ENCODE data around the gene FAM193A.

The FAM193A gene

GRCh38 chr4:2745981-2746806 lies 209.7 kb downstream of the FAM193A start:
- Histone ChIP-seq H2AFZ (ENCODE audit: low read length, unreplicated experiment) (no peak overlapping the region), H3K4me3 (ENCODE audit: low read depth, low read length) (no peak overlapping the region), H3K36me3 (ENCODE audit: insufficient read depth, low read length) (no peaks in the 10 kb centered on the region), H3K4me1 (ENCODE audit: control insufficient read depth, insufficient read depth, low read length, unreplicated experiment) (peaks cover 30% of the 10 kb centered on the region), H3K27me3 (ENCODE audit: insufficient read depth, low read length) (no peaks in the 10 kb centered on the region), H3K79me2 (ENCODE audit: control insufficient read depth, insufficient read depth, low read length, unreplicated experiment) (peaks cover 9% of the 10 kb centered on the region), H3K27ac (ENCODE audit: low read depth, low read length) (peak overlapping the region; percentile 76)

DNA sequence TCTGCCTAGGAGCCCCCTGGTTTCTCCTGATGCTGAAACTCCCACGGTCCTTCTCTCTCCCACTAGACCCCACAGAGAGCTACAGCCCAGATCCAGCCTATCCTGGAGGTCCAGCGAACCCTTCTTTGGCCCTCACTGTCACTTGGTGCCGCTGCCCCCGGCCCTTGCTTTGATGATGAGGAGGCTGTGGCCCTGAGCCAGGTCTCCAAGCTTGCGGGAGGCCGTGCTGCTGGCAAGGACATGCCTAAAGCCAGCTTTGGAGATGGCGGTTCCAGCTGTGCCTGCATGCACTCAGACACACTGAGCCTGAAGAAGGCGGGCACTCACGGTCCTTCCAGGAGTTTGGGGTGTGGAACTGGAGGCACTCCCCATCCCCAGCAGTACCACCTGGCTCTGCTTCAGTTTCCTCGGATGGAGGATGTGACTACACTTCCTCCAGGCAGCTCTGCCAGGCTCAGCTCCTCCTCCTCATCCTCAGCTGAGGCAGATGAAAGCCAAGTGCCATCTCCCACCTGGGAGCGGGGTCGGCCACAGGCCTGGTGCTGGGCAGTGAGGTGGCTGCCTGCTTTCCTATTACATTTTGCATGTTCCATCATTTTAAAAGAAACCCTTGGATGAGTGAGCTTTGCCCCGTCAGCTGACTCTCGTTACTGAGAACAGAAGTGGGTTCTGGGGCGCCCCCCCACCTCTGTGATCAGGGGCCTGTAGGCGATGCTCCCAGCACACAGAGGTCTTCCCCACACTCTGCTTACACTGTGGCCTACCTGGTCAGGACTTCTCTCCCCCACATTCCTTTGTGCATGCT lies 210.6 kb downstream of the FAM193A start:
- peaks cover 23% of the 10 kb centered on the region for H3K4me1 ChIP-seq (ENCODE audit: control insufficient read depth, insufficient read depth, low read length, unreplicated experiment)
- H3K27me3 ChIP-seq (ENCODE audit: insufficient read depth, low read length) = no peaks in the 10 kb centered on the region
- no peaks in the 10 kb centered on the region for H3K36me3 ChIP-seq (ENCODE audit: insufficient read depth, low read length)
- peaks cover 11% of the 10 kb centered on the region for H3K79me2 ChIP-seq (ENCODE audit: control insufficient read depth, insufficient read depth, low read length, unreplicated experiment)
- no peak overlapping the region for H3K4me3 ChIP-seq (ENCODE audit: low read depth, low read length)
- no peak overlapping the region for H2AFZ ChIP-seq (ENCODE audit: low read length, unreplicated experiment)
- peak overlapping the region; percentile 76; the same call in 1 of the 2 replicates for H3K27ac ChIP-seq (ENCODE audit: low read depth, low read length)

DNA sequence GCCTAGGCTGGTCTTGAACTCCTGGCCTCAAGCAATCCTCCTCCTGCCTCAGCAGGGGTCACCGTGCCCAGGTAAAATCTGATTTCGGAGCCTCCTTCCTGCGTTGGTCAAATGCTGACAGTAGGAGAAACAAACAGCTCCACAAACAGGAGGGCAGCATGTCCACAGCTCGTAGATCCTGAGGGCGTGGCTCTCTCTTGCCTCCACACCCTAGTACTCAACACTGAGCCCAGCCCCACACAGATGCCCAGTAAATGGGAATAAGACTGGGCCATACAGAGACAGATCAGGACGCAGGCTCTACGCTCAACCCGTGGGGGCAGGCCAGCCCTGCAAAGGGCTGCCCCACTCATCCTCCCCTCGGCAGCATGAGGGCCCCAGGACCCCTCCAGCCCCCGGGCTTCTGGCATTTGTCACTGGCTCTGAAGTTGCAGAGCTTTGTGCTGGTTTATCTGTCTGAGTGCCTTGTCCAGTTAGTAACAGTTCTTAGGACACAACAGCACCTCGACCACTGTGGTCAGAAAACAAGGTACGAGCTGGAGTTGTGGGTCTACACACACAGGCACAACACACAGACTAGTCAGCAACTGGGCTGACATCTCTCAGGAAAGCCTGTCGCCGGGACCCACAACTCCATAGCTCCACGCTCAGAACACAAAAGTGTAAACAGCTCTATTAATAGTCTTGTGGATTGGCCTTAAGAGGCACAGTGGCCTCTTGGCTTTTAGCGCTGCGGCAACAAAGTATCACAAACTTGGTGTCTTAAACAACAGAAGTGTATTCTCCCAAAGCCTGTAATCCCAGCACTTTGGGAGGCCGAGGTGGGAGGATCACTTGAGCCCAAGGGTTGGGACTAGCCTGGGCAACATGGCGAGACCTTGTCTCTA lies 214.5 kb downstream of the FAM193A start:
- H3K79me2 ChIP-seq (ENCODE audit: control insufficient read depth, insufficient read depth, low read length, unreplicated experiment) = peaks cover 37% of the 10 kb centered on the region
- H3K4me1 ChIP-seq (ENCODE audit: control insufficient read depth, insufficient read depth, low read length, unreplicated experiment) = peaks cover 25% of the 10 kb centered on the region
- no peak overlapping the region for H3K27ac ChIP-seq (ENCODE audit: low read depth, low read length)
- no peak overlapping the region for H2AFZ ChIP-seq (ENCODE audit: low read length, unreplicated experiment)
- H3K27me3 ChIP-seq (ENCODE audit: insufficient read depth, low read length) = no peaks in the 10 kb centered on the region
- no peaks in the 10 kb centered on the region for H3K36me3 ChIP-seq (ENCODE audit: insufficient read depth, low read length)
- H3K4me3 ChIP-seq (ENCODE audit: low read depth, low read length) = no peak overlapping the region

GRCh38 chr4:2753436-2753835 lies 217.0 kb downstream of the FAM193A start:
- H3K27ac ChIP-seq (ENCODE audit: low read depth, low read length) = no peak overlapping the region
- H3K4me1 ChIP-seq (ENCODE audit: control insufficient read depth, insufficient read depth, low read length, unreplicated experiment) = peaks cover 12% of the 10 kb centered on the region
- H2AFZ ChIP-seq (ENCODE audit: low read length, unreplicated experiment) = no peak overlapping the region
- H3K36me3 ChIP-seq (ENCODE audit: insufficient read depth, low read length) = no peaks in the 10 kb centered on the region
- H3K27me3 ChIP-seq (ENCODE audit: insufficient read depth, low read length) = no peaks in the 10 kb centered on the region
- no peak overlapping the region for H3K4me3 ChIP-seq (ENCODE audit: low read depth, low read length)
- H3K79me2 ChIP-seq (ENCODE audit: control insufficient read depth, insufficient read depth, low read length, unreplicated experiment) = peaks cover 37% of the 10 kb centered on the region

DNA sequence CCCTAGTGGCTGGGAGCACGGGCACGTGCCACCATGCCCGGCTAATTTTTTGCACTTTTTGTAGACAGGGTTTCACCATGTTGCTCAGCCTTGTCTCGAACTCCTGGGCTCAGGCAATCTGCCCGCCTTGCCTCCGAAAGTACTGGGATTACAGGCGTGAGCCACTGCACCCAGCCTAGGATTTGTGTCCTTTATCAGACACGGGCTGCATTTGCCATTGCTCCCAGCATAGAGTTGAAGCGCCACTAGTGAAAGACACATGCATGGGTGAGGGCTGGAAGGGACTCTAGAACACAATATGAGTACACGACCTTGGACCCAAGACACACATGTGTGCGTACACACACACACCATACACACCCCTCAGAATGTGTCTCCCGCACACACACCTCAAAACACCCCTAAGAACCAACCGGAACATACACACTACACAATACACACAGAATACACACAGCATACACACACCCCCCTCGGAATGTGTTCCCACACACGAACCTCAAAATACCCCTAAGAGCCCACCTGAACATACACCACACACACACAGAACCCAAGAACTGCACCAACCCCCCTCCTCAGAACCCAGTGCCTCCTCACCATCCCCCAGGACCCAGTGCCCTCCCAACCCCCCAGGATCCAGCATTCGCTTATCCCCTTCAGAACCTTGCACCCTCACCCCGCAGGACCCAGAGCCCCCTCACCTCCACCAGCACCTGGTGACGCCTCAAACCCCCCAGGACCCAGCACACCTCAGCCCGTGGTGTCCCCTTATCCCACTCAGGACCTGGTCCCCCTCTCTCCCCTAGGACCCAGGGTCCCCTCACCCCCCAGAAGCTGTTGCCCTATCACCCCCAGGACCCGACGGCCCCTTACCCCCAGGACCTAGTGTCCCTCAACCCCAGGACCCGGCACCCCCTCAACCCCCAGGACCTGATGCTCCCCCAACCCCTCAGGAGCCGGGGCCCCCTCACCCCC lies 218.7 kb downstream of the FAM193A start:
- peaks cover 12% of the 10 kb centered on the region for H3K4me1 ChIP-seq (ENCODE audit: control insufficient read depth, insufficient read depth, low read length, unreplicated experiment)
- peaks cover 37% of the 10 kb centered on the region for H3K79me2 ChIP-seq (ENCODE audit: control insufficient read depth, insufficient read depth, low read length, unreplicated experiment)
- H3K4me3 ChIP-seq (ENCODE audit: low read depth, low read length) = peak overlapping the region; percentile 96
- no peak overlapping the region for H3K27ac ChIP-seq (ENCODE audit: low read depth, low read length)
- no peaks in the 10 kb centered on the region for H3K36me3 ChIP-seq (ENCODE audit: insufficient read depth, low read length)
- peak overlapping the region; percentile 75 for H2AFZ ChIP-seq (ENCODE audit: low read length, unreplicated experiment)
- H3K27me3 ChIP-seq (ENCODE audit: insufficient read depth, low read length) = no peaks in the 10 kb centered on the region

- peaks cover 12% of the 10 kb centered on the region for H3K4me1 ChIP-seq (ENCODE audit: control insufficient read depth, insufficient read depth, low read length, unreplicated experiment)
- H2AFZ ChIP-seq (ENCODE audit: low read length, unreplicated experiment) = peak within 1 kb of the TSS; percentile 75
- H3K27ac ChIP-seq (ENCODE audit: low read depth, low read length) = peak within 1 kb of the TSS; percentile 24; the same call in 1 of the 2 replicates
- H3K36me3 ChIP-seq (ENCODE audit: insufficient read depth, low read length) = no peaks in the 10 kb centered on the region
- H3K27me3 ChIP-seq (ENCODE audit: insufficient read depth, low read length) = no peaks in the 10 kb centered on the region
- peaks cover 29% of the 10 kb centered on the region for H3K79me2 ChIP-seq (ENCODE audit: control insufficient read depth, insufficient read depth, low read length, unreplicated experiment)
- peak within 1 kb of the TSS; percentile 96 for H3K4me3 ChIP-seq (ENCODE audit: low read depth, low read length)
Observed at GRCh38 chr4:2755821-2756690, 219.6 kb downstream of the FAM193A start, which contains the start of gene TNIP2. Gene TNIP2 (minus strand): TSS chr4:2756336. CDS start chr4:2756289, 47 bp downstream.

GRCh38 chr4:2756691-2757350 lies 220.4 kb downstream of the FAM193A start:
- H3K27ac ChIP-seq (ENCODE audit: low read depth, low read length) = no peak overlapping the region
- no peaks in the 10 kb centered on the region for H3K36me3 ChIP-seq (ENCODE audit: insufficient read depth, low read length)
- H3K79me2 ChIP-seq (ENCODE audit: control insufficient read depth, insufficient read depth, low read length, unreplicated experiment) = peaks cover 27% of the 10 kb centered on the region
- H2AFZ ChIP-seq (ENCODE audit: low read length, unreplicated experiment) = no peak overlapping the region
- H3K4me1 ChIP-seq (ENCODE audit: control insufficient read depth, insufficient read depth, low read length, unreplicated experiment) = peaks cover 12% of the 10 kb centered on the region
- H3K4me3 ChIP-seq (ENCODE audit: low read depth, low read length) = peak overlapping the region; percentile 64
- H3K27me3 ChIP-seq (ENCODE audit: insufficient read depth, low read length) = no peaks in the 10 kb centered on the region

- Histone ChIP-seq H3K79me2 (ENCODE audit: control insufficient read depth, insufficient read depth, low read length, unreplicated experiment) (peaks cover 22% of the 10 kb centered on the region), H3K4me1 (ENCODE audit: control insufficient read depth, insufficient read depth, low read length, unreplicated experiment) (peaks cover 12% of the 10 kb centered on the region), H3K36me3 (ENCODE audit: insufficient read depth, low read length) (no peaks in the 10 kb centered on the region), H3K27ac (ENCODE audit: low read depth, low read length) (no peak overlapping the region), H3K4me3 (ENCODE audit: low read depth, low read length) (no peak overlapping the region), H2AFZ (ENCODE audit: low read length, unreplicated experiment) (no peak overlapping the region), H3K27me3 (ENCODE audit: insufficient read depth, low read length) (no peaks in the 10 kb centered on the region)
Observed at GRCh38 chr4:2757426-2757825, 221.0 kb downstream of the FAM193A start.

Data from ACC112 (cell line).